ENCODE results near the gene KCNB1.

The KCNB1 gene

DNA sequence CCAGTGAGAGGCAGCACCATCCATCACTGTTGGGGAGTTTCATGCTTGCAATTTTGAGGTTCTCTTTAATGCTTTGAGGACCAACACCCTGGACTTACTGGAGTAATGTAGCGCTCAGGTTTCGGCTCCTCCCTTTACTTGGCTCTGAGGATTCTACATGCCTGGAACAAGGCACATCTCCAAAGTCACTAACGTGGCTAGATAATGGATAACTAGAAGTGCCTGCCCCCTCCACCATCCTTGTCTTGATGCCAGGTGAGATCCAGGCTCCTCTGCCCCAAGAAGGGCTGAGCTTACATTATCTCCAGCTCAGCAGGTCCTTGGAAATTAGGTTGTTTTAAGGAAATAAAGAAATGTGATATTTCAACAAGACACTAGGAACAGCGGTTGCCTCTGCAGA is 129.1 kb downstream of the KCNB1 start:
- DNase-seq (ENCODE audit: insufficient read length, low spot score) = no peak
- no peak for FAIRE-seq

DNA sequence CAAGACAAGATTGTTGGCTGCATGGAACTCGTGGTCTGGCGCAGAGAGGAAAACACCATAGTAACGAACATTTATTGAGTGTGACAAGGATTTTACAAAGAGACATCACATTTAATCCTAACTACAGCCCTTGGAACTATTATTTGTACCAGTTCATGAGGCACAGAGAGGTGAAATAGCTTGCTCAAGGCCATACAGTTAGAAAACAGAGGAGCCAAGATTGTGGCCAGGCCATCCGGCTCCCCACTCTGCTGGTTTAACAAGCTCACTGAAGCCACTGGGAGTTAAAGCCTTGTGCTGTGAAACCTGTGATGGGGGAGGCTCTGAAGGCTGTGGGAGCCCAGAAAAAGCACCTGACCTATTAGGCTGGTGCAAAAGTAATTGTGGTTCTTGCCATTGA is 129.7 kb downstream of the KCNB1 start:
- TF ChIP-seq POLR2A (IDR thresholded peaks at IDR 0.05; ENCODE audit: low read depth, low read length) = no peak
- FAIRE-seq (no peak), DNase-seq (ENCODE audit: insufficient read length, low spot score) (no peak)

More for the DNA sequence above, 129.1 kb downstream of the KCNB1 start:
- TF ChIP-seq POLR2A (IDR thresholded peaks at IDR 0.05; ENCODE audit: low read depth, low read length) = no peak

DNA sequence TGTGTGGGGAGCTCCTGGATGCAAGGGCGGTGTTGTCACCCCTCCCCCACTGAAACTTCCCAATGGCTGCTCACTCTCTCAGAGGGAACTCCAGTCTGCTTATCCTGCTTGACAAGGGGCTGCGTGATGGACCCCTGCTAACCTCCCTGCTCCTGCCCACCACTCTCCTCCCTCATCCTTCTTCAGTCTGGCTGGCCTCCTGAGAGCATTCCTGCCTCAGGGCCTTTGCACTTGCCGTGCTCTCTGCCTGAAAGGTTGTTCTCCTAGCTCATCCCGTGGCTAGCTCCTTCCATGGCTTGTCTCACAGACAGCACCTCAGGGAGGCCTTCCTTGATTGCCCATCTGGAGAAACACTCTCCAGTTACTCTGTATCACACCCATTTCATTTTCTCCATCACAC is 130.7 kb downstream of the KCNB1 start:
- no peak for TF ChIP-seq POLR2A (IDR thresholded peaks at IDR 0.05; ENCODE audit: low read depth, low read length)
- FAIRE-seq (no peak), DNase-seq (ENCODE audit: insufficient read length, low spot score) (no peak)

DNA sequence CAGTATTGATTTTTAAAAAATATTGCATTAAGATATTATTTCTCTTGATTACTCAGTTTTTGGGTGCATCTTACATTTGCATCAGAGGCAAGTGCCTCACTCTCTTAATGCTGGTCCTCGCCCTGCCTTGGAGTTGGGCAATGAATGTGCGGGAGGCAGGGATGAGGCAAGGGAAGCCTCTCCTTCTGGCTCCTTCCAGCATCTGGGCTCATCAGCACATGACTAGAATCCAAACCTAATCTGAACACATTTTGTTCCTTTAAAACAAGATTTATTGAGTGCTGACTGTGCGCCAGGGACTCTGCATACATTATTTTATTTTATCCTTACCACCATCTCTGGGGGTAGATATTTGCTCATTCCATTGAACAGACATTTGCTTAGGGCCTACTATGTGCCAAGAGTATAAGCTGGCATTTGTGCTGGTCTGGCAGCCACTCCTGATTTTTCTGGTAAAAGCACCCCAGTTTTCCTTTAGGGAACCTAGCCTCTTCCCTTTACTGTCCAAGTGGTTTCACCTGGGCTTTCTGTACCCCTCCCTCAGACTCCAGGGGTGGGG is 132.7 kb downstream of the KCNB1 start:
- TF ChIP-seq POLR2A (IDR thresholded peaks at IDR 0.05; ENCODE audit: low read depth, low read length) = no peak
- DNase-seq (ENCODE audit: insufficient read length, low spot score) (no peak), FAIRE-seq (no peak)

DNA sequence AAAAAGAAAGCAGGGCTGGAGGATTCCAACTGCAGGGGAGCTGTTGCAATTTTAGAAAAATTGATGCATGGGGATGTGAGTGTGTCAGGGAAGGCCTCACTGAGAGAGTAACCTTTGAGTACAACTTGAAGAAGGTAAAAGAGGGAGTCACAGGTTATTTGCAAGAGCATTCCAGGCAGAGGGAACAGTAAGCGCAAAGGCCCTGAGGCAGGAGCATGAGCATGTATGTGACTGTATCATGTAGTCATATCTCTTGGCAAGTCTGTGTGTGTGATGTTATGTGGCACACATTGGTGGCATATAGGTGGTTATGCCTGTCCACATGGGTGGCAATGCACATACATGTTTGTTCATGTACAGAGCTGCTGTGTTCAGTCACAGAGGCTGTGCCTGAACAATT is 133.4 kb downstream of the KCNB1 start:
- FAIRE-seq (no peak), DNase-seq (ENCODE audit: insufficient read length, low spot score) (no peak)
- no peak for TF ChIP-seq POLR2A (IDR thresholded peaks at IDR 0.05; ENCODE audit: low read depth, low read length)

DNA sequence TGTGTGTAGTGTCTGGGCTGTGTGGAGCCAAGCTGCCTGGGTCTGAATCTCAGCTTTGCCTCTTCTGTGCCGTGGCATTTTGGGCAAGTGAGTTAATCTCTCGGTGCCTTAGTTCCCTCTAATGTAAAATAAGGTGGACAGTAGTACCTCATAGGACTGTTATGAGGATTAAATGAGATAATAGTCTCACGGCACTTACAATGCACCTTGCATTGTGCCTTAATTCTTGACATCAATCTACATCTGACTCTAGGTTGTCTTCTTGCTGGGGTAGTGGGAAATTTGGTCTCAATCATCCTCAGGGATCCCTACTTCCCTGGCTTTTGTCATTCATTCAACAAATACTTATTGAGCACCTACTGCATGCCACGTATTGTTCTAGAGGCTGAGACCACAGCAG is 133.9 kb downstream of the KCNB1 start:
- no peak for TF ChIP-seq POLR2A (IDR thresholded peaks at IDR 0.05; ENCODE audit: low read depth, low read length)
- FAIRE-seq (no peak), DNase-seq (ENCODE audit: insufficient read length, low spot score) (no peak)

DNA sequence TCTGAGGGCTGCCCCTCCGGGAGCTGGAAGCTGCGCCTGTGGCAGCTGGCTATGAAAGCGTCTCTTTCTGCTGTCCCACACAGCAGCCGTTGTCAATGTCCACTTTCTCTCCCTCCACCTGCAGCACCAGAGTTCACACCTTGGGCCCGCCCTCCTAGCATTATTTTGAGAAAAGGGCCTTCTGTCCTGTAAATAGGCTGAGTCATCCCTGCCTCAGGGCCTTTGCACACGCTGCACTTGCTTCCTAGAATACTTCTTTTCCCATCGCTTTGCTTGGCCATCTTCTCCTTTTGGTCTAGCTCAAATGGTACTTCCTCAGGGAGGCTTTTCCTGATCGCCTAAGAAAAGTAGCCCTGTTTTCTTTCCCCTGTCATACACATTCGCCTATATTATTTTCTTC is 135.3 kb downstream of the KCNB1 start:
- no peak for TF ChIP-seq POLR2A (IDR thresholded peaks at IDR 0.05; ENCODE audit: low read depth, low read length)
- no peak for DNase-seq (ENCODE audit: insufficient read length, low spot score)
- no peak for FAIRE-seq

DNA sequence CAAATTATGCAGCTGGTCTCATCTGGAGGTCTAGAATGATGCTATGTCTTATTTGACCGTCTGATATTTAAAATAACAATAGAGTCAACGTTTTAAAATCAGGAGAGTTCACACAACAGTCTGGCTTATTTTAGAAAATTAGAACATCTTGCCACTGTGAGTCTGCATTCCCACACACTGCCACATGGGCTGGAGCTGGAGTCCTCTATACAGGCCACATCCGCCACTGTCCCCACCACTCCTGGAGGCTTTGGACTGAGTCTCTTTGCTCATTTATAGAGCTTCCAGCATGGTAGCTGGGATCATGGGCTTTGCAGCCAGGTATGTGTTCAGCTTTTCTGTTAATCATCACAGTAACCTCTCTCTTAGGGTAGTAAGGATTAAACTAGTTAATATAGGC is 135.8 kb downstream of the KCNB1 start:
- FAIRE-seq (no peak), DNase-seq (ENCODE audit: insufficient read length, low spot score) (peak; percentile 20)
- no peak for TF ChIP-seq POLR2A (IDR thresholded peaks at IDR 0.05; ENCODE audit: low read depth, low read length)

DNA sequence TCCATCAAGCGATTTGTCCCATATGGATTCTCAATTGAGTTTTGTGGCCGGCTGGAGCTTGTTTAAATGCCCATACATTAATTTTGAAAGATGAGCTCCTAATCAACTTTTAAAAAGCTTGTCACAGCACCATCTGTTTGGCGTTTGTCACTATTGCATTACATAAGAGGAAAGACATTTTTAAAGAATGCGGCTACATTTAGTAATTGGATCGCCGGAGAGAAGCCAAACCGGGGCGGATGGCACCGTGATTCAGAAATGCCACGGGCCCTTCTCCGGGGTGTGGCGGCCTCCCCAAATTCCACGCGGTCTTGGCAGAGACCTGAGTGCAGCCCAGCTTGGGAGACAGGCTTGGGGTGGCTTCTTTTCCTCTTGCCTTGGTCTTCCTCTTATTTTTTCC is 136.9 kb downstream of the KCNB1 start:
- TF ChIP-seq POLR2A (IDR thresholded peaks at IDR 0.05; ENCODE audit: low read depth, low read length) = no peak
- DNase-seq (ENCODE audit: insufficient read length, low spot score) = peak; percentile 76
- FAIRE-seq = no peak

DNA sequence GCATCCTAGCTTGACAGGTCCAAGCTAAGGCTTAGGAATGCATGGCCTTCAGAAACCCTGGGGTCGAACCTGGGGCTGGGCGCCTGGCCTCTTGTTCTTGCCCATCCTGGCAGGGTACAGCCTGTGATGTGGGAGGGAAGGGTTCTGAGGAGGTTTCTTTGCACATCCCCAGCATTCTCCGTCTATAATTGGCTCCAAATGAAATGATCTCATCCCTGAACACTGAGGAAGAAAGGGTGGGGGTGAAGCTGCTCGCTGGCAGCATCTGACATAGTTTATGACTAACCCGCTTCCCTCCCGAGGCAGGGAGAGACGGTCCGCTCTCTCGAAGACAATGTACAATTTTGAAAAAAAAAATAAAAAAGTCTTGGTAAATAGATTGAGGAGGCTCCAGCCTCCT is 137.5 kb downstream of the KCNB1 start:
- FAIRE-seq = peak; percentile 27
- TF ChIP-seq POLR2A (IDR thresholded peaks at IDR 0.05; ENCODE audit: low read depth, low read length) = no peak
- peak; percentile 87 for DNase-seq (ENCODE audit: insufficient read length, low spot score)

DNA sequence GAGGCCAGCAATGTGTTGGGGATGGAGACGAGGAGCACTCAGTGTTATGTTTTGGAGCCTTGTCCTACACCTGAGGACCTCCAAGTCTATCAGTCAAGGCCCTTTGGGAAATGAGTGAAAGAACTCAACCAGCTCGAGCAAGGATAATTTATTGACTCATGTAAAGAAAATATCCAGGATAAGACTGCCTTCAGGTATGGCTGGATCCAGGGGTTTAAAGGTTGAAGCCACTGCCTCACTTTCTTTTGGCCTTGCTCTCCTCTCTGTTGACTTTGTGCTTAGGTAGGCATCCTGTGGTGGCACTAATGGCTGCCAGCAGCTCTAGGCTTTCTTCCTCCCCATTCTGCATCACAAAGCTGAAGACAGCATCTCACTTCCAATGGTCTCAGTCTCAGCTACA is 138.3 kb downstream of the KCNB1 start:
- TF ChIP-seq POLR2A (IDR thresholded peaks at IDR 0.05; ENCODE audit: low read depth, low read length) = no peak
- DNase-seq (ENCODE audit: insufficient read length, low spot score) = no peak
- FAIRE-seq = no peak

DNA sequence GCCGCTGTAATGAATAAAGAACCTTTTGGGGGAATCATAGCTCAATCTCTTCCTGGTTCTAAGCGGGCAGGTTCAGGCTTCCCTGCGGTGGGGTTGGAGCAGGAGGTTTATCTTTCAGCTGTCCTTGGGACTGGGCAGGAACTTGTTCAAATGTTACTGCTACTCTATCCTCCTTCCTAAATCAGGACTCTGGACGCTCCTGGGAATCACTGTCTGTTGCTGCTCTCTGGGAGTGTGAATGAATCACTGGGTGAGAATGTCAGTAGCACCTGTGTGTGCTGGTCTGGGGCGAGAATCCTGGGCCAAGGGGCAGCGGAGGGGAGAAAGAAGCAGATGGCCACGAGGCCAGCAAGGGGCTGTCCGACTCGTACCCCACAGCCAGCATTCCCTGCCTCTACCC is 139.2 kb downstream of the KCNB1 start:
- TF ChIP-seq POLR2A (IDR thresholded peaks at IDR 0.05; ENCODE audit: low read depth, low read length) = no peak
- DNase-seq (ENCODE audit: insufficient read length, low spot score) (peak; percentile 23), FAIRE-seq (no peak)

DNA sequence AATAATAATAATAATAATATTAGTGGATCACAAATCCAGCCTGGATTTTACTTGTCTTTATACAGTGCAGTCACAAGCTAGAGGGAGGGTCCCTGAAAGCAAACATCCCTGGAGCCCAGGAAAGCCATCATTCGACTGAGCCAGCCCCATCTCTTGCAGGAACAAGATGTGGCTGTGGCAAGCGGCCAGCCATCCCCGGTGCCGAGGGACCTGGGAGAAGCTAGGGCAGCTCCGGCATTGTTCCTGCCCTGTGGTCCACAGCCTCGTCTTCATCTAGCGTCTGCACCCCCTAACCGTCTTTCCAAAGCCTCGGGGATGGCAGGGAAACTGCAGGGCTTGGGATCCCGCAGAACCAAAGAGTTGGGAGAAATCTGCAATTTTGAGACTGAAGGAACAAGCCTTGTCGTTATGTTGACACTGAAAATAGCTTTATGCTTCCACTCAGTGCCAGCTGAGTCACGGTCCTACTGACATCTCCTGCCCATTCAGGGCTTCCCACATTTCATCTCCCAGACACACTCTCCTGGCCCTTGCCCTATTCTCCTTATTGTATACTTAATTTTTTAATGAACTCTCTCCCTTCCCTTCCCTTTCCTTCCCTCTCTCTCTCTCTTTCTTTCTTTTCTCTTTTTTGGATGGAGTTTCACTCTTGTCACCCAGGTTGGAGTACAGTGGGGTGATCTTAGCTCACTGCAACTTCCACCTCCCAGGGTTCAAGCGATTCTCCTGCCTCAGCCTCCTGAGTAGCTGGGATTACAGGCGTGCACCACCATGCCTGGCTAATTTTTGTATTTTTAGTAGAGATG is 142.1 kb downstream of the KCNB1 start:
- FAIRE-seq (no peak), DNase-seq (ENCODE audit: insufficient read length, low spot score) (no peak)

DNA sequence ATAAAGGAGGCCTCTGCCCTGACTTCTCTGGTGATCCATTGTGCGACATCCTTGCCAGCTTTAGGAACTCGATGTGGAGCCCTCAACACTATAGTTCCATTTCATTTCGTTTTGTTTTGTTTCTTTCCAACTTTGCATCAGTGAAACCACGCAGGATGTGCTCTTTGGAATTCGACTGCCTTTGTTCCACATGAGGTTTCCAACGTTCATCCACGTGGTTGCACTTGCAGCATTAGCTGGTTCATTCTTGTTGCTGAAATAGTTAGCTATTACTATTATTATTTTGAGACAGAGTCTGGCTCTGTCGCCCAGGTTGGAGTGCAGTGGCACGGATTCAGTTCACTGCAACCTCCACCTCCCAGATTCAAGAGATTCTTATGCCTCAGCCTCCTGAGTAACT is 143.3 kb downstream of the KCNB1 start:
- DNase-seq (ENCODE audit: insufficient read length, low spot score) (no peak), FAIRE-seq (no peak)
- TF ChIP-seq POLR2A (IDR thresholded peaks at IDR 0.05; ENCODE audit: low read depth, low read length) = no peak

More for the DNA sequence above, 142.1 kb downstream of the KCNB1 start:
- TF ChIP-seq POLR2A (IDR thresholded peaks at IDR 0.05; ENCODE audit: low read depth, low read length) = no peak

DNA sequence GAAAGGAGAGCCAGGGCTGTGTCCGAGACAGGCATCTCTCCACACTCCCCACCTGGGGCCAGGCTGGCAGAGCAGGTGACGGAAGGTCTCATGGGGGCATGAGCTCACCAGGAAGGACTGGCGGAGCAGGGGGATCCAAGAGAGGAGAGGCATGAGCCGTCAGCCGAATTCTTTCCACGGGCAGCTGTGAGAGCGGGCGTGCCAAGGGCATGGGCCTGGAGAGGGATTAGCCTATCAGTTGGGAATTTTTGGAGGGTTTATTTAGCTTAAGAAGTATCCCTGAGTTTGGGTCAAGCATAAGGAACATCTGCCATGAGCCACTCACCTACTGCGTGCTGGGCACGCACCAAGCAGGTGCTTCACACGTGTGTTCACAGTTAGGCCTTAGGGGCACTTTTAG is 144.4 kb downstream of the KCNB1 start:
- TF ChIP-seq POLR2A (IDR thresholded peaks at IDR 0.05; ENCODE audit: low read depth, low read length) = no peak
- DNase-seq (ENCODE audit: insufficient read length, low spot score) = no peak
- no peak for FAIRE-seq

All from H54 (cell line).